Activated CD8-positive, alpha-beta memory T cell treated with anti-CD3 and anti-CD28 coated beads for 48 hours (primary cell): Measurements from ENCODE around the gene C11orf21.

Experiments
- DNase-seq, 3 experiments: peaks; one replicate each; pipeline ENCODE4 v3.0.0-alpha.2; 2020; ENCODE audit warnings: low read depth in 2 of 3, low spot score in 2 of 3

C11orf21 gene

GRCh38 chr11:2261436-2262230 is 40.1 kb downstream of the C11orf21 start:
- DNase-seq = no peak

- DNase-seq = no peak
Observed at GRCh38 chr11:2260491-2261364, 41.0 kb downstream of the C11orf21 start.

- DNase-seq = no peak
Observed at GRCh38 chr11:2259897-2260451, 41.7 kb downstream of the C11orf21 start.

GRCh38 chr11:2259466-2259830 is 42.3 kb downstream of the C11orf21 start:
- no peak for DNase-seq

GRCh38 chr11:2258501-2259465 is 42.9 kb downstream of the C11orf21 start:
- DNase-seq = no peak

GRCh38 chr11:2256951-2257700 is 44.6 kb downstream of the C11orf21 start:
- DNase-seq = no peak

GRCh38 chr11:2256293-2256913 is 45.3 kb downstream of the C11orf21 start:
- DNase-seq = no peak

- no peak for DNase-seq
Observed at GRCh38 chr11:2252018-2252417, 49.7 kb downstream of the C11orf21 start.

GRCh38 chr11:2251138-2251537 is 50.6 kb downstream of the C11orf21 start:
- no peak for DNase-seq

GRCh38 chr11:2250485-2250884 is 51.2 kb downstream of the C11orf21 start:
- DNase-seq = no peak

GRCh38 chr11:2250041-2250440 is 51.7 kb downstream of the C11orf21 start:
- DNase-seq = no peak

GRCh38 chr11:2249189-2249916 is 52.4 kb downstream of the C11orf21 start:
- DNase-seq = no peak

GRCh38 chr11:2248762-2249161 is 53.0 kb downstream of the C11orf21 start:
- no peak for DNase-seq

- DNase-seq = no peak
Observed at GRCh38 chr11:2248242-2248641, 53.5 kb downstream of the C11orf21 start.

GRCh38 chr11:2247496-2247895 is 54.2 kb downstream of the C11orf21 start:
- no peak for DNase-seq
